Neural progenitor cell (in vitro differentiated cells): ENCODE data around the gene CTXND1. TPM values are rescaled to one million over a fixed set of nuclear protein-coding genes. Genes with fewer than 3 reads are reported as not detected.

Experiments used
- DNase-seq: peaks from one replicate; pipeline ENCODE4 v3.0.0-alpha.2; 2016; ENCODE audit warnings: low spot score
- H2AFZ ChIP-seq: fragments of 200-600 bp; sonication (generic); replicated peaks from 2 replicates; pipeline ENCODE4 v1.6.1; 2016; ENCODE audit warnings: antibody characterized with exemption
- H3F3A ChIP-seq: fragments of 200-600 bp; sonication (generic); 2 replicates; pipeline ENCODE4 v1.6.1; 2016; ENCODE audit warnings: antibody characterized with exemption, low read depth
- H3K27ac ChIP-seq: fragments of 200-600 bp; sonication (generic); 2 replicates; pipeline ENCODE4 v1.5.1; 2016; ENCODE audit warnings: mild to moderate bottlenecking
- H3K27me3 ChIP-seq: fragments of 200-600 bp; sonication (generic); 2 replicates; pipeline ENCODE4 v1.6.1; 2016; ENCODE audit warnings: mild to moderate bottlenecking, moderate library complexity
- H3K36me3 ChIP-seq: fragments of 200-600 bp; sonication (generic); 2 replicates; pipeline ENCODE4 v1.5.1; 2016
- H3K4me1 ChIP-seq: fragments of 200-600 bp; sonication (generic); 2 replicates; pipeline ENCODE4 v1.6.1; 2016; ENCODE audit warnings: mixed run types
- H3K4me2 ChIP-seq: fragments of 200-600 bp; sonication (generic); 2 replicates; pipeline ENCODE4 v1.6.1; 2016
- H3K4me3 ChIP-seq: fragments of 200-600 bp; sonication (generic); 2 replicates; pipeline ENCODE4 v1.5.1; 2016
- H3K79me2 ChIP-seq: fragments of 200-600 bp; sonication (generic); 2 replicates; pipeline ENCODE4 v1.6.1; 2016; ENCODE audit warnings: low read depth
- H3K9ac ChIP-seq: fragments of 200-600 bp; sonication (generic); 2 replicates; pipeline ENCODE4 v1.6.1; 2016
- H3K9me3 ChIP-seq: fragments of 200-600 bp; sonication (generic); 2 replicates; pipeline ENCODE4 v1.5.1; 2016; ENCODE audit warnings: low read depth
- H4K20me1 ChIP-seq: fragments of 200-600 bp; sonication (generic); 2 replicates; pipeline ENCODE4 v1.6.1; 2016; ENCODE audit warnings: low read depth
- H3K27ac Mint-ChIP-seq: 3 replicates; pipeline ENCODE4 v1.8.0; 2021; ENCODE audit warnings: mixed read lengths
- H3K27me3 Mint-ChIP-seq: 2 replicates; pipeline ENCODE4 v1.8.0; 2022; ENCODE audit warnings: low read depth, mild to moderate bottlenecking, inconsistent platforms, moderate library complexity, mixed read lengths; ENCODE audit not compliant: insufficient read depth
- H3K36me3 Mint-ChIP-seq: 3 replicates; pipeline ENCODE4 v1.8.0; 2021; ENCODE audit warnings: mixed read lengths
- H3K4me1 Mint-ChIP-seq: 3 replicates; pipeline ENCODE4 v1.8.0; 2021; ENCODE audit warnings: mixed read lengths
- H3K4me3 Mint-ChIP-seq: 3 replicates; pipeline ENCODE4 v1.8.0; 2021; ENCODE audit warnings: mild to moderate bottlenecking, moderate library complexity, mixed read lengths
- H3K9me3 Mint-ChIP-seq: 3 replicates; pipeline ENCODE4 v1.8.0; 2020; ENCODE audit warnings: mixed read lengths
- CTCF ChIP-seq: fragments of 200-600 bp; sonication (generic); IDR thresholded peaks from 2 replicates; pipeline ENCODE4 v1.5.1; 2017; ENCODE audit warnings: antibody characterized with exemption, mild to moderate bottlenecking
- EZH2 ChIP-seq: fragments of 200-600 bp; sonication (generic); IDR thresholded peaks from 2 replicates; pipeline ENCODE4 v1.6.1; 2017; ENCODE audit warnings: antibody characterized with exemption, mild to moderate bottlenecking, moderate library complexity
- EZH2phosphoT487 ChIP-seq: fragments of 200-600 bp; sonication (generic); IDR thresholded peaks from 2 replicates; pipeline ENCODE4 v1.6.1; 2017; ENCODE audit warnings: antibody characterized with exemption
- total RNA-seq: library from RNA; depleted of rRNA; stranded (reverse); fragments of >200 nt; gene quantifications from 2 replicates; pipeline ENCODE4 v1.2.3, GENCODE V29; 2015; ENCODE audit warnings: low replicate concordance

The CTXND1 gene
- total RNA-seq, 1 donor from 2014 or later, result not detected

GRCh38 chr15:80159811-80160569 lies 92.0 kb downstream of the CTXND1 start:
- no peak overlapping the region for H3K9ac ChIP-seq
- no peak overlapping the region for H3K4me3 Mint-ChIP-seq
- H3K36me3 Mint-ChIP-seq, result peaks cover 9% of the 10 kb centered on the region
- H4K20me1 ChIP-seq, result no peaks in the 10 kb centered on the region
- H3K27ac Mint-ChIP-seq, result no peak overlapping the region
- H3F3A ChIP-seq, result no peaks in the 10 kb centered on the region
- peaks cover 7% of the 10 kb centered on the region for H3K27me3 Mint-ChIP-seq
- no peaks in the 10 kb centered on the region for H3K4me1 ChIP-seq
- no peaks in the 10 kb centered on the region for H3K36me3 ChIP-seq
- H3K4me1 Mint-ChIP-seq, result peaks cover 9% of the 10 kb centered on the region
- H2AFZ ChIP-seq, result no peak overlapping the region
- no peaks in the 10 kb centered on the region for H3K9me3 ChIP-seq
- TF ChIP-seq EZH2, result no peak
- DNase-seq, result no peak
- H3K9me3 Mint-ChIP-seq, result no peaks in the 10 kb centered on the region
- H3K79me2 ChIP-seq, result no peaks in the 10 kb centered on the region
- H3K4me2 ChIP-seq, result no peak overlapping the region
- no peak overlapping the region for H3K4me3 ChIP-seq
- H3K27ac ChIP-seq, result no peak overlapping the region
- H3K27me3 ChIP-seq, result no peaks in the 10 kb centered on the region

- Histone ChIP-seq H3K27ac (no peak overlapping the region), H2AFZ (no peak overlapping the region), H4K20me1 (no peaks in the 10 kb centered on the region), H3K79me2 (no peaks in the 10 kb centered on the region), H3K36me3 (no peaks in the 10 kb centered on the region), H3K4me3 (no peak overlapping the region), H3K4me2 (no peak overlapping the region), H3F3A (no peaks in the 10 kb centered on the region), H3K9me3 (no peaks in the 10 kb centered on the region), H3K4me1 (no peaks in the 10 kb centered on the region), H3K9ac (no peak overlapping the region), H3K27me3 (no peaks in the 10 kb centered on the region)
- H3K27me3 Mint-ChIP-seq, result peaks cover 6% of the 10 kb centered on the region
- no peak overlapping the region for H3K4me3 Mint-ChIP-seq
- peaks cover 6% of the 10 kb centered on the region for H3K36me3 Mint-ChIP-seq
- no peak for TF ChIP-seq EZH2
- TF ChIP-seq EZH2phosphoT487, result no peak
- no peak for TF ChIP-seq CTCF
- no peaks in the 10 kb centered on the region for H3K9me3 Mint-ChIP-seq
- no peak for DNase-seq
- no peak overlapping the region for H3K27ac Mint-ChIP-seq
- H3K4me1 Mint-ChIP-seq, result peaks cover 16% of the 10 kb centered on the region
These were observed 92.7 kb downstream of the CTXND1 start for GRCh38 chr15:80159301-80159700.

GRCh38 chr15:80157215-80157614 lies 94.8 kb downstream of the CTXND1 start:
- Histone ChIP-seq H3K4me2 (no peak overlapping the region), H2AFZ (no peak overlapping the region), H3K9me3 (no peaks in the 10 kb centered on the region), H3K79me2 (no peaks in the 10 kb centered on the region), H3K36me3 (no peaks in the 10 kb centered on the region), H3K27ac (no peak overlapping the region), H3K9ac (no peak overlapping the region), H4K20me1 (no peaks in the 10 kb centered on the region), H3K4me1 (peaks cover 5% of the 10 kb centered on the region), H3K27me3 (peaks cover 10% of the 10 kb centered on the region), H3K4me3 (no peak overlapping the region), H3F3A (peaks cover 8% of the 10 kb centered on the region)
- TF ChIP-seq CTCF, result no peak
- TF ChIP-seq EZH2, result no peak
- TF ChIP-seq EZH2phosphoT487, result no peak
- Mint-ChIP-seq H3K27me3 (peaks cover 9% of the 10 kb centered on the region), H3K4me3 (no peak overlapping the region), H3K36me3 (no peaks in the 10 kb centered on the region), H3K4me1 (peaks cover 28% of the 10 kb centered on the region), H3K27ac (no peak overlapping the region), H3K9me3 (no peaks in the 10 kb centered on the region)
- peak; percentile 38 for DNase-seq

- no peaks in the 10 kb centered on the region for H3K36me3 Mint-ChIP-seq
These were observed 95.8 kb downstream of the CTXND1 start for GRCh38 chr15:80156176-80156720.

More at GRCh38 chr15:80156176-80156720, 95.8 kb downstream of the CTXND1 start:
- no peaks in the 10 kb centered on the region for H3K36me3 ChIP-seq
- H3K9me3 Mint-ChIP-seq, result no peaks in the 10 kb centered on the region
- no peaks in the 10 kb centered on the region for H4K20me1 ChIP-seq
- no peak overlapping the region for H3K4me2 ChIP-seq
- H3K4me1 Mint-ChIP-seq, result peaks cover 33% of the 10 kb centered on the region
- H3K9me3 ChIP-seq, result no peaks in the 10 kb centered on the region
- H3K4me3 Mint-ChIP-seq, result no peak overlapping the region
- no peak overlapping the region for H3K27ac ChIP-seq
- no peak overlapping the region for H2AFZ ChIP-seq
- peaks cover 18% of the 10 kb centered on the region for H3K27me3 ChIP-seq
- peaks cover 11% of the 10 kb centered on the region for H3K27me3 Mint-ChIP-seq
- no peak overlapping the region for H3K9ac ChIP-seq
- peaks cover 5% of the 10 kb centered on the region for H3K4me1 ChIP-seq
- no peak overlapping the region for H3K4me3 ChIP-seq
- H3K27ac Mint-ChIP-seq, result no peak overlapping the region
- peaks cover 16% of the 10 kb centered on the region for H3F3A ChIP-seq
- TF ChIP-seq CTCF (no peak), EZH2 (no peak), EZH2phosphoT487 (no peak)
- no peaks in the 10 kb centered on the region for H3K79me2 ChIP-seq
- DNase-seq, result no peak
